GM12878 (cell line): ENCODE measurements around the gene SYNGR4. TPM values are rescaled to one million over a fixed set of nuclear protein-coding genes. Genes with fewer than 3 reads are reported as not detected.

Source experiments
- ATF2 ChIP-seq: IDR thresholded peaks from 2 replicates; pipeline ENCODE4 v1.6.1; 2012; ENCODE audit warnings: low read length, inconsistent platforms
- BCL11A ChIP-seq: IDR thresholded peaks from 2 replicates; pipeline ENCODE4 v1.6.1; 2011; ENCODE audit warnings: low read depth, low read length
- CHD1 ChIP-seq: IDR thresholded peaks from 2 replicates; pipeline ENCODE4 v1.6.1; 2012; ENCODE audit warnings: low read depth, low read length, improper control_type of control experiment
- MTA2 ChIP-seq: fragments of 450-650 bp; IDR thresholded peaks from 2 replicates; pipeline ENCODE4 v1.6.1; 2016; ENCODE audit warnings: low read depth, mild to moderate bottlenecking, moderate library complexity
- RAD51 ChIP-seq: fragments of 450-650 bp; IDR thresholded peaks from 2 replicates; pipeline ENCODE4 v1.6.1; 2016; ENCODE audit warnings: moderate library complexity, mild to moderate bottlenecking, inconsistent platforms
- REST ChIP-seq: IDR thresholded peaks from 2 replicates; pipeline ENCODE4 v1.6.1; 2012; ENCODE audit warnings: mild to moderate bottlenecking, low read depth, low read length
- STAT1 ChIP-seq: fragments of 450-650 bp; conservative IDR thresholded peaks from 2 replicates; pipeline ENCODE4 v1.6.1; 2014; ENCODE audit warnings: antibody characterized with exemption, mild to moderate bottlenecking
- TCF12 ChIP-seq: IDR thresholded peaks from 2 replicates; pipeline ENCODE4 v1.6.1; 2011; ENCODE audit warnings: low read depth, mild to moderate bottlenecking, low read length
- polyA plus RNA-seq, 11 experiments: library from polyadenylated mRNA; depleted of rRNA in 4 of 11; unstranded in 6 of 11; stranded (reverse) in 5 of 11; fragments of >200 nt; fragmentation: Nextera tagmentation in 4 of 11; fragmentation: Illumina TruSeq in 1 of 11; extraction: Ambion mirVana in 4 of 11; extraction: Trizol in 1 of 11; gene quantifications; 1 replicate in 1 of 11; 2 replicates in 10 of 11; pipeline versions ENCODE4 v1.2.1 to v1.2.3, GENCODE V29; 2011 to 2016; ENCODE audit warnings: inconsistent platforms in 2 of 11, missing spikeins in 2 of 11, low read depth in 1 of 11
- total RNA-seq, 4 experiments: library from RNA; depleted of rRNA in 3 of 4; stranded (reverse); fragments of >200 nt in 3 of 4; fragmentation: Illumina TruSeq in 1 of 4; extraction: Trizol in 1 of 4; gene quantifications; 2 replicates each; pipeline versions ENCODE4 v1.2.1 to v1.2.3, GENCODE V29; 2013 to 2021

SYNGR4 gene
- total and polyA plus RNA-seq, 10 of the 15 experiments (the other 5 are each of a cell fraction or from before 2014, with no cell fraction given): 0.08 to 0.72 (median 0.17) TPM; not detected in 6

- TF ChIP-seq REST (no peak), CHD1 (no peak), MTA2 (0 out of 2 replicates have a peak, but pooled peaks have one; percentile 42), ATF2 (no peak), RAD51 (no peak), TCF12 (no peak), STAT1 (no peak), BCL11A (no peak)
These were observed 55.2 kb downstream of the SYNGR4 start (continued) for GRCh38 chr19:48419158-48419920.
